ENCODE measurements around the gene EIF4G3. TPM values are rescaled to one million over a fixed set of nuclear protein-coding genes. Genes with fewer than 3 reads are reported as not detected.
A peak's percentile ranks its signal among the peaks of the same experiment; 100 is the strongest.

EIF4G3 gene
- total and polyA plus RNA-seq, 7 donors: 11.3 to 58.1 (median 39.5) TPM

- Histone ChIP-seq H3K36me3 (ENCODE audit: insufficient read depth in 1 of 2, low read depth in 1 of 2) (peaks cover 0 to 15% of the 10 kb centered on the region in 2 donors), H3K4me1 (peaks cover 25% of the 10 kb centered on the region), H3K27ac (peak overlapping the region; percentile 82), H3K4me3 (no peak overlapping the region), H3K27me3 (ENCODE audit: insufficient read depth in 3 of 3, low read length in 2 of 3) (no peaks in the 10 kb centered on the region), H3K9me3 (no peaks in the 10 kb centered on the region)
- TF ChIP-seq CTCF (IDR thresholded peaks at IDR 0.05): no peak
- ATAC-seq: peak in 1 of 4 donors; percentile 31
- no peak for DNase-seq
- 62 to 78% (median 71%) methylated on average over 7 of the region's 7 CpGs for WGBS, 3 donors
- intact Hi-C loops (cut with DNase I): no loop called here
Observed at GRCh38 chr1:20964540-20965484, 211.9 kb downstream of the EIF4G3 start.

GRCh38 chr1:20962576-20963258, 214.0 kb downstream of the EIF4G3 start:
- Histone ChIP-seq H3K4me3 (no peak overlapping the region), H3K27ac (peak overlapping the region; percentile 82), H3K36me3 (ENCODE audit: insufficient read depth in 1 of 2, low read depth in 1 of 2) (peaks cover 0 to 5% of the 10 kb centered on the region in 2 donors), H3K27me3 (ENCODE audit: insufficient read depth in 3 of 3, low read length in 2 of 3) (no peaks in the 10 kb centered on the region), H3K9me3 (no peaks in the 10 kb centered on the region), H3K4me1 (peaks cover 33% of the 10 kb centered on the region)
- intact Hi-C loops (cut with DNase I): no loop called here
- WGBS, 3 donors: 27 to 64% (median 48%) methylated on average over 2 of the region's 2 CpGs
- no peak for TF ChIP-seq CTCF (IDR thresholded peaks at IDR 0.05)
- DNase-seq (no peak), ATAC-seq (peak; percentile 93 to 96 (median 96))

- DNase-seq (no peak), ATAC-seq (no peak)
- 46 to 55% (median 48%) methylated on average over 1 of the region's 1 CpG for WGBS, 3 donors
Observed at GRCh38 chr1:20958430-20958829, 218.3 kb downstream of the EIF4G3 start.

GRCh38 chr1:20956272-20956671, 220.4 kb downstream of the EIF4G3 start:
- DNase-seq (no peak), ATAC-seq (no peak)
- no peaks in the 10 kb centered on the region for H3K27me3 ChIP-seq (ENCODE audit: insufficient read depth in 3 of 3, low read length in 2 of 3)
- H3K27ac ChIP-seq: no peak overlapping the region
- TF ChIP-seq CTCF (IDR thresholded peaks at IDR 0.05): no peak
- peaks cover 0 to 5% of the 10 kb centered on the region in 2 donors for H3K36me3 ChIP-seq (ENCODE audit: insufficient read depth in 1 of 2, low read depth in 1 of 2)
- 92 to 100% (median 95%) methylated on average over 1 of the region's 1 CpG for WGBS, 3 donors
- H3K9me3 ChIP-seq: no peaks in the 10 kb centered on the region
- peaks cover 13% of the 10 kb centered on the region for H3K4me1 ChIP-seq
- intact Hi-C loops (cut with DNase I): no loop called here
- H3K4me3 ChIP-seq: no peak overlapping the region

More at GRCh38 chr1:20958430-20958829, 218.3 kb downstream of the EIF4G3 start:
- Histone ChIP-seq H3K4me1 (peaks cover 21% of the 10 kb centered on the region), H3K27me3 (ENCODE audit: insufficient read depth in 3 of 3, low read length in 2 of 3) (no peaks in the 10 kb centered on the region), H3K36me3 (ENCODE audit: insufficient read depth in 1 of 2, low read depth in 1 of 2) (peaks cover 0 to 5% of the 10 kb centered on the region in 2 donors), H3K4me3 (no peak overlapping the region), H3K9me3 (no peaks in the 10 kb centered on the region), H3K27ac (no peak overlapping the region)
- intact Hi-C loops (cut with DNase I): no loop called here
- TF ChIP-seq CTCF (IDR thresholded peaks at IDR 0.05): no peak
